K562 treated with DMSO at 1 percent for 24 hours (cell line): ENCODE data around the gene NEK5. TPM values are rescaled to one million over a fixed set of nuclear protein-coding genes. Genes with fewer than 3 reads are reported as not detected.

Experiments
- total RNA-seq: library from RNA; unstranded; fragments of 300-600 nt; gene quantifications from 2 replicates; pipeline ENCODE4 v1.2.3, GENCODE V29; 2022; ENCODE audit warnings: low read depth; ENCODE audit not compliant: insufficient read depth

NEK5 gene
- total RNA-seq: 0.28 TPM in 1 of 2 replicates, not detected in the other

GRCh38 chr13:52128714-52129700 is at the start of gene NEK5:
Gene NEK5 (minus strand): TSS chr13:52129073. CDS start chr13:52127482, 1,591 bp downstream.

GRCh38 chr13:52159159-52159982 is 30.5 kb upstream of the NEK5 start, which contains the start of gene NEK3:
Gene NEK3 (minus strand): TSS chr13:52159597. CDS start chr13:52156191, 3,406 bp downstream.

GRCh38 chr13:52024481-52024880 is 104.4 kb downstream of the NEK5 start, which contains the start of gene UTP14C:
Gene UTP14C (plus strand): TSS chr13:52024691. CDS start chr13:52028805, 4,114 bp downstream.

GRCh38 chr13:52011632-52012511 is 117.0 kb downstream of the NEK5 start, which contains the start of gene ALG11:
Gene ALG11 (plus strand): TSS chr13:52012398. CDS start chr13:52012419, 21 bp downstream.

GRCh38 chr13:52010890-52011631 is 117.8 kb downstream of the NEK5 start, which contains the start of gene ATP7B:
Gene ATP7B (minus strand): TSS chr13:52011450. CDS start chr13:52011337, 113 bp downstream.

Other genes with a start within 250 kb of the NEK5 start
- gene ATP7B, start 117.6 kb downstream of the NEK5 start, total RNA-seq: 7.9 TPM in 2 replicates
- 10.9 and 11.5 TPM in 2 replicates for gene ALG11, start 116.7 kb downstream of the NEK5 start, total RNA-seq
- 3.2 and 3.3 TPM in 2 replicates for gene UTP14C, start 104.4 kb downstream of the NEK5 start, total RNA-seq
- 5.3 and 7.5 TPM in 2 replicates for gene NEK3, start 30.5 kb upstream of the NEK5 start, total RNA-seq